Measurements from ENCODE around the gene ZNF256.

ZNF256 gene

DNA sequence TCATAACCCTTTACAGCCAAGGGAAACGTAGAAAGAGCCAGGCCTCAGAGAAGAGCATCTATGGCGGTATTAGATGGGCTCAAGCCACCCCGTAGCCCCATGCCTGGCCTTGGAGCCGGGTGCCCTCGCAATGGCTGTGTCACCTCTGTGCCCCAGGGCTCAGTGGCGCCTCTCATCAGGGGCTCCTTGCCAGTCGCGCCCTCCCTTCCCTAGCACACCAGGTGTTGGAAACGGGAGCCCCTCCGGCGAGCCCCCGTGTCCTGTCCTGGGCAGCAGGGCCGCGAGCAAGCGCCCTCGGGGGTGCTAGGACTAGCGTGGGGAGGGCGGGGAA, 453 bp downstream of the ZNF256 start:
- Histone ChIP-seq H3K27me3 (replicated peaks; ENCODE audit: insufficient read depth, low read length) (no peaks in the 10 kb centered on the region), H3F3A (ENCODE audit: insufficient read depth, low read length) (no peaks in the 10 kb centered on the region), H2AFZ (ENCODE audit: low read length) (no peak overlapping the region), H3K9me2 (replicated peaks; ENCODE audit: insufficient read depth, low read length) (no peaks in the 10 kb centered on the region), H3K9ac (ENCODE audit: low read length) (no peak overlapping the region), H3K36me3 (replicated peaks; ENCODE audit: insufficient read depth, low read length) (no peaks in the 10 kb centered on the region), H3K4me2 (ENCODE audit: low read depth, low read length) (no peak overlapping the region), H3K4me1 (ENCODE audit: low read length) (no peaks in the 10 kb centered on the region), H3K79me2 (ENCODE audit: low read length) (no peaks in the 10 kb centered on the region), H3K27ac (ENCODE audit: low read length) (no peak overlapping the region), H4K20me1 (ENCODE audit: insufficient read depth, low read length) (no peaks in the 10 kb centered on the region), H3K9me3 (replicated peaks; ENCODE audit: insufficient read depth, low read length) (no peaks in the 10 kb centered on the region), H3K4me3 (ENCODE audit: low read length) (no peak overlapping the region)
- DNase-seq: no peak
- TF ChIP-seq, protein P1, sequence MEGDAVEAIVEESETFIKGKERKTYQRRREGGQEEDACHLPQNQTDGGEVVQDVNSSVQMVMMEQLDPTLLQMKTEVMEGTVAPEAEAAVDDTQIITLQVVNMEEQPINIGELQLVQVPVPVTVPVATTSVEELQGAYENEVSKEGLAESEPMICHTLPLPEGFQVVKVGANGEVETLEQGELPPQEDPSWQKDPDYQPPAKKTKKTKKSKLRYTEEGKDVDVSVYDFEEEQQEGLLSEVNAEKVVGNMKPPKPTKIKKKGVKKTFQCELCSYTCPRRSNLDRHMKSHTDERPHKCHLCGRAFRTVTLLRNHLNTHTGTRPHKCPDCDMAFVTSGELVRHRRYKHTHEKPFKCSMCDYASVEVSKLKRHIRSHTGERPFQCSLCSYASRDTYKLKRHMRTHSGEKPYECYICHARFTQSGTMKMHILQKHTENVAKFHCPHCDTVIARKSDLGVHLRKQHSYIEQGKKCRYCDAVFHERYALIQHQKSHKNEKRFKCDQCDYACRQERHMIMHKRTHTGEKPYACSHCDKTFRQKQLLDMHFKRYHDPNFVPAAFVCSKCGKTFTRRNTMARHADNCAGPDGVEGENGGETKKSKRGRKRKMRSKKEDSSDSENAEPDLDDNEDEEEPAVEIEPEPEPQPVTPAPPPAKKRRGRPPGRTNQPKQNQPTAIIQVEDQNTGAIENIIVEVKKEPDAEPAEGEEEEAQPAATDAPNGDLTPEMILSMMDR (IDR thresholded peaks at IDR 0.05; ENCODE audit: low read length): no peak
- TF ChIP-seq EZH2 (optimal IDR thresholded peaks at IDR 0.05; ENCODE audit: low read depth, low read length) (no peak), EZH2phosphoT487 (IDR thresholded peaks at IDR 0.05; ENCODE audit: low read length) (no peak)

DNA sequence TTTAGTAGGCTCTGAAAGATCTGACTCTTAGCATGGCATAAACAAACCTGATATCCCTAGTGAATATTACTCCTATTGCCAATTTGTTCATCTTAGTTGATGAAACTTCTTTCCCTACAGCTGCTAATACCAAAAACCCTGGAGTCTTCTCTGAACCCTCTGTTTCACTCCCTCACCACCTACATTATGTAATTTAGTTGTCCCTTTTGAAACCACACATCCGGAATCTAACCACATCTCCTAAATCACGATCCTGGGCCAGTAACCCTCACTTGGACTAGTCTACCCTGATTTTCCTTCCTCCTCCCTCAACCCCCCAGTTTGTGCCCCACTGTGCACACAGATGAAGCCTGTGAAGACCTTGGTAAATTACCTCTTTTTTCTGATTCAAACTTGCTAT, 1.2 kb downstream of the ZNF256 start:
- TF ChIP-seq EZH2phosphoT487 (IDR thresholded peaks at IDR 0.05; ENCODE audit: low read length) (no peak), EZH2 (optimal IDR thresholded peaks at IDR 0.05; ENCODE audit: low read depth, low read length) (no peak)
- TF ChIP-seq, protein P1 (IDR thresholded peaks at IDR 0.05; ENCODE audit: low read length): no peak
- H2AFZ ChIP-seq (ENCODE audit: low read length): no peak overlapping the region
- no peak overlapping the region for H3K27ac ChIP-seq (ENCODE audit: low read length)
- no peaks in the 10 kb centered on the region for H3K27me3 ChIP-seq (replicated peaks; ENCODE audit: insufficient read depth, low read length)
- H3K4me1 ChIP-seq (ENCODE audit: low read length): no peaks in the 10 kb centered on the region
- DNase-seq: no peak
- H3K36me3 ChIP-seq (replicated peaks; ENCODE audit: insufficient read depth, low read length): no peaks in the 10 kb centered on the region
- no peaks in the 10 kb centered on the region for H3F3A ChIP-seq (ENCODE audit: insufficient read depth, low read length)
- H3K9me3 ChIP-seq (replicated peaks; ENCODE audit: insufficient read depth, low read length): no peaks in the 10 kb centered on the region
- no peak overlapping the region for H3K9ac ChIP-seq (ENCODE audit: low read length)
- H3K4me2 ChIP-seq (ENCODE audit: low read depth, low read length): no peak overlapping the region
- no peaks in the 10 kb centered on the region for H3K9me2 ChIP-seq (replicated peaks; ENCODE audit: insufficient read depth, low read length)
- H3K4me3 ChIP-seq (ENCODE audit: low read length): no peak overlapping the region
- no peaks in the 10 kb centered on the region for H4K20me1 ChIP-seq (ENCODE audit: insufficient read depth, low read length)
- H3K79me2 ChIP-seq (ENCODE audit: low read length): no peaks in the 10 kb centered on the region

DNA sequence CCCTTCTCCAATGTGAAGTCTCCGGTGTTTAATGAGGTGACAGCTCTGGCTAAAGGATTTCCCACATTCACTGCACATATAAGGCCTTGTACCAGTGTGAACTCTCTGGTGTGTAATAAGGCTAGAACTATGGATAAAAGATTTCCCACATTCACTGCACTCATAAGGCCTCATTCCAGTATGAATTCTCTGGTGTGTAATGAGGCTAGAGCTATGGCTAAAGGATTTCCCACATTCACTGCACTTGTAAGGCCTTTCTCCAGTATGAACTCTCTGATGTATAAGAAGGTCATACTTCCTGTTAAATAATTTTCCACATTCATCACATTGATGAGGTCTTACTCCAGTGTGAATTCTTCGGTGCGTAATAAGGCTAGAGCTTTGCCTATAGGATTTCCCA, 5.9 kb downstream of the ZNF256 start:
- Histone ChIP-seq H3K4me1 (ENCODE audit: low read length) (no peaks in the 10 kb centered on the region), H3F3A (ENCODE audit: insufficient read depth, low read length) (no peaks in the 10 kb centered on the region), H3K36me3 (replicated peaks; ENCODE audit: insufficient read depth, low read length) (no peaks in the 10 kb centered on the region), H3K4me2 (ENCODE audit: low read depth, low read length) (no peak overlapping the region), H3K9me3 (replicated peaks; ENCODE audit: insufficient read depth, low read length) (no peaks in the 10 kb centered on the region), H3K27me3 (replicated peaks; ENCODE audit: insufficient read depth, low read length) (no peaks in the 10 kb centered on the region), H3K4me3 (ENCODE audit: low read length) (no peak overlapping the region), H3K27ac (ENCODE audit: low read length) (no peak overlapping the region), H4K20me1 (ENCODE audit: insufficient read depth, low read length) (no peaks in the 10 kb centered on the region), H3K9ac (ENCODE audit: low read length) (no peak overlapping the region), H3K9me2 (replicated peaks; ENCODE audit: insufficient read depth, low read length) (no peaks in the 10 kb centered on the region), H2AFZ (ENCODE audit: low read length) (no peak overlapping the region), H3K79me2 (ENCODE audit: low read length) (no peaks in the 10 kb centered on the region)
- no peak for DNase-seq
- TF ChIP-seq, protein P1 (IDR thresholded peaks at IDR 0.05; ENCODE audit: low read length): no peak
- TF ChIP-seq EZH2phosphoT487 (IDR thresholded peaks at IDR 0.05; ENCODE audit: low read length) (no peak), EZH2 (optimal IDR thresholded peaks at IDR 0.05; ENCODE audit: low read depth, low read length) (no peak)
